A673 (cell line): ENCODE results near the gene BRI3. TPM values are rescaled to one million over a fixed set of nuclear protein-coding genes. Genes with fewer than 3 reads are reported as not detected.

ENCODE experiments used
- BruUV-seq: library from RNA; stranded (reverse); fragments of 400-500 nt; replicated peaks from 2 replicates; lab custom pipeline; 2021; lab: Mats Ljungman, UMichigan
- CTCF ChIA-PET: fragments of 300-600 bp; sonication (Branson Sonifier 250); formaldehyde crosslinking; loops from one replicate; lab custom pipeline; 2022; ENCODE audit warnings: antibody characterized with exemption; lab: Charles Lee
- POLR2A ChIA-PET: fragments of 300-600 bp; sonication (Branson Sonifier 250); formaldehyde crosslinking; loops from one replicate; lab custom pipeline; 2022; ENCODE audit warnings: antibody characterized with exemption; ENCODE audit not compliant: low non-redundant PET; lab: Charles Lee
- DNase-seq: peaks from one replicate; pipeline ENCODE4 v3.0.0-alpha.2; 2015; ENCODE audit warnings: low spot score
- H3K27ac ChIP-seq: fragments of 200-600 bp; sonication (generic); 2 replicates; pipeline ENCODE4 v1.5.1; 2016; ENCODE audit warnings: mixed run types, low read depth, mild to moderate bottlenecking, mixed read lengths, antibody characterized with exemption, low read length; ENCODE audit not compliant: poor library complexity, severe bottlenecking
- H3K27me3 ChIP-seq: fragments of 200-600 bp; sonication (generic); replicated peaks from 2 replicates; pipeline ENCODE4 v1.6.1; 2017; ENCODE audit warnings: mixed run types, low read depth, mild to moderate bottlenecking, mixed read lengths, antibody characterized with exemption, low read length; ENCODE audit not compliant: insufficient read depth, poor library complexity
- H3K36me3 ChIP-seq: fragments of 200-600 bp; sonication (generic); 2 replicates; pipeline ENCODE4 v1.6.1; 2016; ENCODE audit warnings: mixed run types, mild to moderate bottlenecking, mixed read lengths, antibody characterized with exemption, low read length; ENCODE audit not compliant: insufficient read depth, poor library complexity, severe bottlenecking
- H3K4me1 ChIP-seq: fragments of 200-600 bp; sonication (generic); 2 replicates; pipeline ENCODE4 v1.6.1; 2017; ENCODE audit warnings: mixed run types, mild to moderate bottlenecking, mixed read lengths, antibody characterized with exemption, low read length; ENCODE audit not compliant: insufficient read depth, poor library complexity, severe bottlenecking
- H3K4me3 ChIP-seq: fragments of 200-600 bp; sonication (generic); 2 replicates; pipeline ENCODE4 v1.5.1; 2016; ENCODE audit warnings: low read depth, mixed run types, mild to moderate bottlenecking, mixed read lengths, low read length; ENCODE audit not compliant: poor library complexity, severe bottlenecking
- H3K9me3 ChIP-seq: fragments of 200-600 bp; sonication (generic); 2 replicates; pipeline ENCODE4 v1.6.1; 2016; ENCODE audit warnings: mixed run types, low read depth, mild to moderate bottlenecking, mixed read lengths, antibody characterized with exemption, low read length; ENCODE audit not compliant: poor library complexity, severe bottlenecking
- EZH2 ChIP-seq: fragments of 200-600 bp; sonication (generic); IDR thresholded peaks from 2 replicates; pipeline ENCODE4 v1.6.1; 2017; ENCODE audit warnings: borderline replicate concordance, low read depth, mild to moderate bottlenecking, mixed read lengths, antibody characterized with exemption, low read length; ENCODE audit not compliant: poor library complexity, severe bottlenecking
- intact Hi-C: fragments of 100-400 bp; cut with micrococcal nuclease; formaldehyde crosslinking; loops from one replicate; pipeline ENCODE4 v1.10.0; 2022; ENCODE audit not compliant: unreplicated experiment
- total RNA-seq: library from RNA; stranded (reverse); gene quantifications from 2 replicates; pipeline ENCODE4 v1.2.3, GENCODE V29; 2021
- TF ChIP-seq, protein P1 (sequence below): fragments of 300-800, 200-600 bp; sonication (generic); conservative IDR thresholded peaks from 2 replicates; pipeline ENCODE4 v1.5.1; 2017; ENCODE audit warnings: low read depth, mild to moderate bottlenecking, antibody characterized with exemption, low read length, moderate library complexity, mixed read lengths

The BRI3 gene
- total RNA-seq, 1 experiment from 2014 or later = 85.8 TPM

DNA sequence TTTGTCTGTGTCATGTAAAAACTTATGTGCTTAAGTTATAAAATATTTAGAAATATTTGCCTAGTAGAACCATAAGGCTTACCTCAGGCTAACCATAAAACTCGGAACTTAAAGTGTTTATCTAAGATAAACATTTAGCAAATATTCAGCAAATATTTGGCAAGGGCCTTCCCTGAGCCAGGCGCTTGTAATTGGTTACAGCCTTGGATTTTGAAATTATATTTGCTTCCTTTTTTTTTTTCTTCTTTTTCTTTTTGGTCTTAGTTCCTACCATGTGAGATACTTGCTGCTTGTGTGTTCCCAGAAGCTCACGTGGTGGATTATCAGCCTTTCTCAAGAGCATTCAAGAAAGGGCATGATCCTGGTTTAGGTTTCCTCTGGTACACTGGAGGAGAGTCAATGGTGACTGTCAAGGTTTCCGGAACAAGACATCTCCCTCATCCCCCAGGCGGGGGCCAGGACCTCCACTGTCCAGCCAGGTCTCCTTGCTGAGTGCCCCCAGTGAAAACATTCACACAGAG, 5.2 kb upstream of the BRI3 start:
- H3K27ac ChIP-seq = no peak overlapping the region
- POLR2A ChIA-PET = no interaction called here
- DNase-seq = no peak

DNA sequence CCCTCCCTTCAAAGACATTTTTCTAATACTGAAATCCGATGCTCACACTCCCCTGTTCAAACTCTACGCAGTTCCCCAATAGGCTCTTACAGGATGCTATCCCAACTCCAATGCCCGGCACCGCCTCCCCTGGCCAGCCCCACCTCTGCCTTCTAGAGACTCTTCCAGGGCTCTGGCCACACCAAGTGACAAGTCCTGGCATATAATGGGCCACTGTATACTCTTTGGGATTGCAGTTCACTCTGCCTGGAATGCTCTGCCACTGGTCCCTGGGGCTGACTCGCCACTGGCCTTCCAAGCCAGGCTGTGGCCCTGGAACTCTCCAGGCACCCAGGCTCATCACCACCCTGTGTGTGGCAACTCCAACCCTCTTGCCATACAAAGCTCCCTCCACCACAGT, 3.1 kb upstream of the BRI3 start:
- Histone ChIP-seq H3K36me3 (no peaks in the 10 kb centered on the region), H3K9me3 (no peaks in the 10 kb centered on the region), H3K27ac (no peak overlapping the region), H3K27me3 (no peaks in the 10 kb centered on the region), H3K4me3 (no peak overlapping the region), H3K4me1 (no peaks in the 10 kb centered on the region)
- no TSS peak for BruUV-seq
- no peak for DNase-seq
- intact Hi-C loops = no loop called here
- ChIA-PET CTCF (no interaction called here), POLR2A (no interaction called here)
- TF ChIP-seq, protein P1, sequence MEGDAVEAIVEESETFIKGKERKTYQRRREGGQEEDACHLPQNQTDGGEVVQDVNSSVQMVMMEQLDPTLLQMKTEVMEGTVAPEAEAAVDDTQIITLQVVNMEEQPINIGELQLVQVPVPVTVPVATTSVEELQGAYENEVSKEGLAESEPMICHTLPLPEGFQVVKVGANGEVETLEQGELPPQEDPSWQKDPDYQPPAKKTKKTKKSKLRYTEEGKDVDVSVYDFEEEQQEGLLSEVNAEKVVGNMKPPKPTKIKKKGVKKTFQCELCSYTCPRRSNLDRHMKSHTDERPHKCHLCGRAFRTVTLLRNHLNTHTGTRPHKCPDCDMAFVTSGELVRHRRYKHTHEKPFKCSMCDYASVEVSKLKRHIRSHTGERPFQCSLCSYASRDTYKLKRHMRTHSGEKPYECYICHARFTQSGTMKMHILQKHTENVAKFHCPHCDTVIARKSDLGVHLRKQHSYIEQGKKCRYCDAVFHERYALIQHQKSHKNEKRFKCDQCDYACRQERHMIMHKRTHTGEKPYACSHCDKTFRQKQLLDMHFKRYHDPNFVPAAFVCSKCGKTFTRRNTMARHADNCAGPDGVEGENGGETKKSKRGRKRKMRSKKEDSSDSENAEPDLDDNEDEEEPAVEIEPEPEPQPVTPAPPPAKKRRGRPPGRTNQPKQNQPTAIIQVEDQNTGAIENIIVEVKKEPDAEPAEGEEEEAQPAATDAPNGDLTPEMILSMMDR = no peak
- no peak for TF ChIP-seq EZH2

More for the DNA sequence above, 5.2 kb upstream of the BRI3 start:
- BruUV-seq = no TSS peak
- no peaks in the 10 kb centered on the region for H3K27me3 ChIP-seq
- intact Hi-C loops = no loop called here
- H3K9me3 ChIP-seq = no peaks in the 10 kb centered on the region
- no peaks in the 10 kb centered on the region for H3K36me3 ChIP-seq
- no peak overlapping the region for H3K4me3 ChIP-seq
- CTCF ChIA-PET = no interaction called here
- TF ChIP-seq EZH2 = no peak
- TF ChIP-seq, protein P1 = no peak
- no peaks in the 10 kb centered on the region for H3K4me1 ChIP-seq

DNA sequence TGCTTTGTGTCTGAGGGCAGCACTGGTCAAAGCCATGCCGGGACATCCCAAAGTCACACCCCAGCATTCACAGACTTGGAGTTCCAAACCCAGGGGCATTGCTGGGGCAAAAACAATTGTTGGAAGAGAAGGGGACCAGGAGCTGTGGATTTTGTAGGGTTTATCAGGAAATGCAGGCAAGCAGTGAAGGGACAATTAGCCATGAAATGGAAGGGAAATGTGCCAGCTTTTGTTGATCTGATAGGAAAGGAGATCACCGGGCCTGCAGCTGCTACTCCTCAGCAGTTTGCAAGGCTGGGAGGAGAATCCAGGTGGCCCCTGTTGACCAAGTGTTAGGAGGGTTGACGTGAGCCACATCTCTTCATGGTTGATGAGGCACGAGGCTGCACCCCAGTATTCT, 2.5 kb upstream of the BRI3 start:
- Histone ChIP-seq H3K4me1 (no peaks in the 10 kb centered on the region), H3K27me3 (no peaks in the 10 kb centered on the region), H3K36me3 (no peaks in the 10 kb centered on the region), H3K9me3 (no peaks in the 10 kb centered on the region), H3K27ac (no peak overlapping the region), H3K4me3 (no peak overlapping the region)
- no peak for TF ChIP-seq EZH2
- TF ChIP-seq, protein P1 = no peak
- POLR2A ChIA-PET = no interaction called here
- DNase-seq = no peak
- intact Hi-C loops = no loop called here
- CTCF ChIA-PET = no interaction called here
- no TSS peak for BruUV-seq
